ENCODE data around the gene SEPTIN1. TPM values are rescaled to one million over a fixed set of nuclear protein-coding genes. Genes with fewer than 3 reads are reported as not detected.
A peak's percentile ranks its signal among the peaks of the same experiment; 100 is the strongest.

Gene SEPTIN1
- total and polyA plus RNA-seq, 2 donors (not counting 3 experiments of a cell fraction or from before 2014, with no cell fraction given): 0.07 to 0.75 TPM

DNA sequence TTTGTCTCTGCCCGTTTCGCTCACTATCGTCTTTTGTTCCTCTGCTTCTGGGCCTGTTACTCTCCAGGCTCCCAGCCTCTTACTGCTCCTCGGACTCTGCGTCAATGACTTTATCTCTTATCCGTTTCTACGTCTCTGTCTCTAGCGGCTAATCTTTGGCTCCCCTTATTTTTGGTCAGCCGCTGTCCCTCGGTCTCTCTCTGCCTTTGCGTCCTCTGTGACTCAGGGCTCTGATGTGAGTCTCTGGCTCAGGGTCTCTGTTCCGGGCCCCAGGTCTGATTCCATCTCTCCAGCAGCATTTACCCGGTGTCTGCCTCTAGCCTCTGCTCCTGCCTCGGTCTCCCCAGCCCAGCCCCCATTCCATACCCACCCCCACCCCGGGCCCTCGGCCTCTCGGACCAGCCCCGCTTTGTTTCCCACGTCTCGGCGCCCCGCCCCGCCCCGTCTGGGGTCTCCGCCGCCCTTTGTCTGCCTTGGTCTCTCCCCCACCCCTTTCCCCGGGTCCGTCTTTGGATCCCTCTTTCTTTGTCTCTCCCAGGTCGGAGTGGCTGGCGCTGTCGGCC, 12.3 kb upstream of the SEPTIN1 start:
- intact Hi-C loops (cut with micrococcal nuclease): loop anchor here (1.0 to 2.0 kb wide), 2 partner anchors 14 to 16 kb away; no protein-coding TSS in a partner anchor
- Histone ChIP-seq H3K27me3 (ENCODE audit: control insufficient read depth in 2 of 2, insufficient read depth in 2 of 2, low read length in 2 of 2) (no peaks in the 10 kb centered on the region), H4K20me1 (replicated peaks; ENCODE audit: control insufficient read depth, extremely low read depth, insufficient read depth, low read length) (no peaks in the 10 kb centered on the region), H3K36me3 (ENCODE audit: control insufficient read depth in 2 of 2, extremely low read depth in 1 of 2, insufficient read depth in 2 of 2, low read length in 2 of 2) (peaks cover 0 to 19% of the 10 kb centered on the region in 2 experiments), H3K79me2 (ENCODE audit: control insufficient read depth, insufficient read depth, low read length) (peaks cover 9% of the 10 kb centered on the region), H3K9me3 (replicated peaks; ENCODE audit: control insufficient read depth, insufficient read depth, low read length) (no peaks in the 10 kb centered on the region), H3K9me1 (replicated peaks; ENCODE audit: control insufficient read depth, extremely low read depth, insufficient read depth, low read length) (no peaks in the 10 kb centered on the region), H2AFZ (ENCODE audit: low read depth, low read length) (peak overlapping the region; percentile 91), H3K27ac (ENCODE audit: insufficient read depth, low read depth, low read length) (peak overlapping the region; percentile 66), H3K4me2 (ENCODE audit: insufficient read depth, low read length) (peak overlapping the region; percentile 88), H3K9ac (replicated peaks; ENCODE audit: extremely low read depth, insufficient read depth, low read length) (peak overlapping the region; percentile 72), H3K4me1 (ENCODE audit: control insufficient read depth, extremely low read depth, insufficient read depth, low read length) (peaks cover 18% of the 10 kb centered on the region), H3K4me3 (replicated peaks in 1 of 3; ENCODE audit: insufficient read depth in 1 of 3, low read depth in 1 of 3, low read length in 3 of 3) (peak overlapping the region; percentile 46 to 85 (median 81))
- TF ChIP-seq POLR2AphosphoS5 (IDR thresholded peaks at IDR 0.05; ENCODE audit: insufficient read depth, low read depth, low read length) (no peak), EZH2 (IDR thresholded peaks at IDR 0.05; ENCODE audit: borderline replicate concordance, low read depth, low read length, severe bottlenecking) (no peak), MYC (IDR thresholded peaks at IDR 0.05; ENCODE audit: low read depth, low read length) (no peak), GATA2 (IDR thresholded peaks at IDR 0.05; ENCODE audit: insufficient read depth, insufficient read length, low read depth, low read length) (no peak), JUN (IDR thresholded peaks at IDR 0.05; ENCODE audit: borderline replicate concordance, insufficient read depth, insufficient read length, low read depth) (no peak), POLR2A (IDR thresholded peaks at IDR 0.05; ENCODE audit: low read depth, low read length) (no peak), FOS (IDR thresholded peaks at IDR 0.05; ENCODE audit: borderline replicate concordance, insufficient read depth, low read length) (no peak)
- TF ChIP-seq, protein P1, sequence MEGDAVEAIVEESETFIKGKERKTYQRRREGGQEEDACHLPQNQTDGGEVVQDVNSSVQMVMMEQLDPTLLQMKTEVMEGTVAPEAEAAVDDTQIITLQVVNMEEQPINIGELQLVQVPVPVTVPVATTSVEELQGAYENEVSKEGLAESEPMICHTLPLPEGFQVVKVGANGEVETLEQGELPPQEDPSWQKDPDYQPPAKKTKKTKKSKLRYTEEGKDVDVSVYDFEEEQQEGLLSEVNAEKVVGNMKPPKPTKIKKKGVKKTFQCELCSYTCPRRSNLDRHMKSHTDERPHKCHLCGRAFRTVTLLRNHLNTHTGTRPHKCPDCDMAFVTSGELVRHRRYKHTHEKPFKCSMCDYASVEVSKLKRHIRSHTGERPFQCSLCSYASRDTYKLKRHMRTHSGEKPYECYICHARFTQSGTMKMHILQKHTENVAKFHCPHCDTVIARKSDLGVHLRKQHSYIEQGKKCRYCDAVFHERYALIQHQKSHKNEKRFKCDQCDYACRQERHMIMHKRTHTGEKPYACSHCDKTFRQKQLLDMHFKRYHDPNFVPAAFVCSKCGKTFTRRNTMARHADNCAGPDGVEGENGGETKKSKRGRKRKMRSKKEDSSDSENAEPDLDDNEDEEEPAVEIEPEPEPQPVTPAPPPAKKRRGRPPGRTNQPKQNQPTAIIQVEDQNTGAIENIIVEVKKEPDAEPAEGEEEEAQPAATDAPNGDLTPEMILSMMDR (IDR thresholded peaks at IDR 0.05; ENCODE audit: extremely low read depth in 1 of 2, insufficient read depth in 1 of 2, low read depth in 1 of 2, low read length in 2 of 2): no peak
- TF ChIP-seq, protein P2, sequence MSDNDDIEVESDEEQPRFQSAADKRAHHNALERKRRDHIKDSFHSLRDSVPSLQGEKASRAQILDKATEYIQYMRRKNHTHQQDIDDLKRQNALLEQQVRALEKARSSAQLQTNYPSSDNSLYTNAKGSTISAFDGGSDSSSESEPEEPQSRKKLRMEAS (IDR thresholded peaks at IDR 0.05; ENCODE audit: insufficient read depth, insufficient read length): no peak
- dilution Hi-C loops (cut with MboI; ENCODE audit: extremely low pct_ligation_motif_present, low sequenced_read_pairs): no loop called here
- FAIRE-seq (peak; percentile 70), DNase-seq (ENCODE audit: low read depth, low spot score) (peak; percentile 57)
- CTCF ChIA-PET: interaction anchor here (0.9 to 3.3 kb wide), 12 partner anchors 11 to 329 kb away, joined by 3 to 62 read pairs (median 6); partner anchors contain the start of genes ALDOA, CD2BP2, DCTPP1 and TBC1D10B
- no TSS peak for BruUV-seq (replicated peaks)
- POLR2A ChIA-PET: interaction anchor here (0.6 to 2.4 kb wide), 5 partner anchors 8 to 420 kb away, joined by 3 to 8 read pairs (median 5); partner anchors contain the start of gene TBC1D10B

Measured in endothelial cell of umbilical vein (primary cell).